ENCODE data around the gene TPX2. TPM values are rescaled to one million over a fixed set of nuclear protein-coding genes. Genes with fewer than 3 reads are reported as not detected.

The TPX2 gene
- total RNA-seq, 4 donors from 2014 or later: 5.9 to 10.2 (median 7.3) TPM

- WGBS, 2 donors: 62 to 64% methylated on average over 6 of the region's 6 CpGs
- no peak overlapping the region for H3K4me3 ChIP-seq (ENCODE audit: low read depth, poor library complexity, severe bottlenecking)
- intact Hi-C loops (cut with DNase I; ENCODE audit: low total_unique reads): no loop called here
- DNase-seq (ENCODE audit: low spot score in 2 of 2): no peak
- TF ChIP-seq CTCF (IDR thresholded peaks at IDR 0.05) (no peak), POLR2A (IDR thresholded peaks at IDR 0.05) (no peak)
Observed at GRCh38 chr20:31717478-31718201, 21.4 kb upstream of the TPX2 start.

- peak in 1 of 2 donors; percentile 68 for DNase-seq (ENCODE audit: low spot score in 2 of 2)
- intact Hi-C loops (cut with DNase I; ENCODE audit: low total_unique reads): no loop called here
- H3K4me3 ChIP-seq (ENCODE audit: low read depth, poor library complexity, severe bottlenecking): no peak overlapping the region
- no peak for TF ChIP-seq CTCF (IDR thresholded peaks at IDR 0.05)
- TF ChIP-seq POLR2A (IDR thresholded peaks at IDR 0.05): peak in 1 of 2 donors; percentile 3
- WGBS, 2 donors: 36 to 40% methylated on average over 6 of the region's 6 CpGs
Observed at GRCh38 chr20:31718952-31719643, 20.0 kb upstream of the TPX2 start.

DNA sequence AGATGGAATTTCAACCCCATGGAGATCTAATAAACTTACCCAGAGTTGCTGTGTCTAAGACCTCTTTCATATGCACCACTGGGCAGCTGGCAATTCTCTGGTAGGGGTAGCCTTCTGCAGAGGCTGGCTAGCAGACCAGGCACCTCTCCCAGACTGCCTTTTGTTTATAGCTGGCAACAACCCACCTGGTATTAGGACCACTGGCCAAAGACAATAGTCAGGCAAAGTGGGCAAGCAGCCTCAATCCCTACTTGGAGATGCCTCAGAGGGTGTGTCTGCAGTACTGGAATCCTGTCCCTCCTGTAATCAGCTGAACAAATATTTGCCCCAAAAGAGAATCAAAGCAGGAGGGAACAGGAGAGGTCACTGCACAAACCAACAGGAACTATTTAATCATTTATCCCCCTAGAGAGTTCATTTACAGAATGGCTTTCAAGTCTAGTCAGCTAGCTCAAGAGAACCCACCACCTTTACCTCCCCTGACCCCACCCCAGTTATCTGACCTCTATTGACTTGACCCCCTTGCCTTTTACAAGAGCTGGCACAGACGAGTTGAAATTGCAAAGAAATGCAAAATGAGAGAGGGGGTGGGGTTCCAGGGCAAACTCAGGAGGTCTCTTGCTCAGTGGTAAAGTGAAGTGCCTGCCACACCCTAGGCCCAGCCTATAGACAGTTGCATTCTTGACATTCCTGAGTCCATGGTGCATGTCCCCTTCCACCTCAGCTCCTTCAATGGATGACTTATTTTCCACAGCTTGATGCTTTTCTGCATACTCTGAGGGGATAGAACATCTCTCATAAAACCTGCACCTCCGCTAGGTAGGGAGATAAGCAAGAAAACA, 19.2 kb upstream of the TPX2 start:
- peak overlapping the region; percentile 74 for H3K4me3 ChIP-seq (ENCODE audit: low read depth, poor library complexity, severe bottlenecking)
- intact Hi-C loops (cut with DNase I; ENCODE audit: low total_unique reads): loop anchor here (5.0 to 10.0 kb wide), 2 partner anchors 58 to 165 kb away; no protein-coding TSS in a partner anchor
- WGBS, 2 donors: 38 to 52% methylated on average over 2 of the region's 2 CpGs
- no peak for DNase-seq (ENCODE audit: low spot score in 2 of 2)
- TF ChIP-seq POLR2A (IDR thresholded peaks at IDR 0.05): no peak

DNA sequence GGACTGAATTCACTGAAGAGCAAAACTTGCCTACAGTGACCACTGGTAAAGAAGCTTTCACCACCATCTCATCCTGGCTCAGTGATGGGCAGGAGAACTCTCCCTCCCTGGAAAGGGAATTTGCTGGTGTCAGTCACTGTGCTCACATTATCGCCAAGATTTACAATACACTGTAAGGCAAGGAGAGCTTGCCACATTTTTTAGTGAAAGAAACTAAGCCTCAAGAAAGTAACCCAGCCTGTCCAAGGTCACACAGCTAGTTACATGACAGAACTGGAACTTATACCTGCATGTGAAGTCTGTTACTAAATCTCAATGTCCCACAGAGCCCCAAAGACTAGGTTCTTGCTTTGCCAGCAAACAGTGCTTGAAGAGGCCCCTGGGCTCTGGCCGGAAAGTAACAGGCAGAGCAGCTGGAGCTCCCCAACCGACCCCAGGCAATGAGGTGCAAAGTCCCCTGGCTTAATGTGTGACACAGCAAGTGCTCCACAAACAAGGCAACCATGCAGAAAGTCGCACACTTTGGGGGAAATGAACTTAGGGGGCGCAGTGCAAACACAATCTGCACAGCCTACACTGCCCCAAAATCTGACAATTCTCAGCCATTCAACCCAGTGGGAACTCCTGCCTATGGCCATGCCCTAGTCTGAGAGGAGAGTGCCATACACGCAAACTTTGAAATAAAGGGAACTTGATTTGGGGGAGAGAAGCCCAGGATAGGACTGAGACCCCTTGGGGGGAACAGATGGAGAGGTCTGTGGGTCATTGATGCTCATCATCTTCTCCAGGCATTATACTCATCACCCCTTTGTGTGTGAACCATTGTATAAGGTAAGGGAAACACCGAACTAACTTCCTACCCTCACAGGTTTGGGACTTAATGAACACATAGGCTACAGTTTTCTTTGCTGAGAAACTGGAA, 18.3 kb upstream of the TPX2 start:
- DNase-seq (ENCODE audit: low spot score in 2 of 2): no peak
- H3K4me3 ChIP-seq (ENCODE audit: low read depth, poor library complexity, severe bottlenecking): peak overlapping the region; percentile 74
- TF ChIP-seq POLR2A (IDR thresholded peaks at IDR 0.05) (no peak), CTCF (IDR thresholded peaks at IDR 0.05) (no peak)
- intact Hi-C loops (cut with DNase I; ENCODE audit: low total_unique reads): loop anchor here (5.0 to 10.0 kb wide), 2 partner anchors 58 to 166 kb away; no protein-coding TSS in a partner anchor
- 17 to 27% methylated on average over 7 of the region's 7 CpGs for WGBS, 2 donors

DNA sequence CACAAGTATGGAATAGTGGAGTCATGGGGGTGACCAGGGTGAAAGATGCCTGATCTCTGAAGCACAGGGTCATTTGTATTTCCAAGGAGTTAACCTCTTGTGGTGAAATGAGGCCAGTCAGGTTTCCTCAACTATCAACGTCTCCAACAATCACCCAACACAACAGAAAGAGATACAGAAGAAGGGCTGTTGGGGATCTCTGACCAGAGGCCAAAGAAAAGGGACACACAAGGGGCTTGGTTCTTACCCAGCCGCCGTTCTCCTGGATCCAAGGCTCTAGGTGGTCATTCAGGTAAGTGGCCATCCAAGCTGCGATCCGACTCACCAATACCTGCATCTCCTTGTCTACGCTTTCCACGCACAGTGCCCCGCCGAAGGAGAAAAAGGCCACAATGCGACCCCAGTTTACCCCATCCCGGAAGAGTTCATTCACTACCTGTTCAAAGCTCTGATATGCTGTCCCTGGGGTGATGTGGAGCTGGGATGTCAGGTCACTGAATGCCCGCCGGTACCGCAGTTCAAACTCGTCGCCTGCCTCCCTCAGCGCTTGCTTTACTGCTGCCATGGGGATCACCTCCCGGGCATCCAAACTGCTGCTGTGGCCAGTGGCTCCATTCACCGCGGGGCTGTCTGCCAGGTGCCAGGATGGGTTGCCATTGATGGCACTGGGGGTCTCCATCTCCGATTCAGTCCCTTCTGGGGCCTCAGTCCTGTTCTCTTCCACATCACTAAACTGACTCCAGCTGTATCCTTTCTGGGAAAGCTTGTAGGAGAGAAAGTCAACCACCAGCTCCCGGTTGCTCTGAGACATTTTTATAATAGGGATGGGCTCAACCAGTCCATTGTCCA, 17.5 kb upstream of the TPX2 start:
- intact Hi-C loops (cut with DNase I; ENCODE audit: low total_unique reads): loop anchor here (5.0 to 10.0 kb wide), 2 partner anchors 59 to 167 kb away; no protein-coding TSS in a partner anchor
- 42 to 43% methylated on average over 22 of the region's 22 CpGs for WGBS, 2 donors
- DNase-seq (ENCODE audit: low spot score in 2 of 2): peak in 1 of 2 donors; percentile 89
- peak overlapping the region; percentile 74 for H3K4me3 ChIP-seq (ENCODE audit: low read depth, poor library complexity, severe bottlenecking)
- TF ChIP-seq CTCF (IDR thresholded peaks at IDR 0.05): no peak
- no peak for TF ChIP-seq POLR2A (IDR thresholded peaks at IDR 0.05)

Data from lower leg skin (tissue), 4 donors.